Retinal pigment epithelial cell (primary cell): ENCODE results near the gene PPIB.
A peak's percentile ranks its signal among the peaks of the same experiment; 100 is the strongest.

ENCODE experiments used
- DNase-seq: peaks from one replicate; pipeline ENCODE4 v3.0.0-alpha.2; 2010; ENCODE audit warnings: low read depth
- H3K4me3 ChIP-seq: 2 replicates; pipeline ENCODE4 v1.5.1; 2011; ENCODE audit warnings: mild to moderate bottlenecking, low read length, control low read depth, moderate library complexity
- TF ChIP-seq, protein P1 (sequence below): conservative IDR thresholded peaks from 2 replicates; pipeline ENCODE4 v1.5.1; 2011; ENCODE audit warnings: low read depth, low read length, control low read depth, inconsistent platforms

The PPIB gene

DNA sequence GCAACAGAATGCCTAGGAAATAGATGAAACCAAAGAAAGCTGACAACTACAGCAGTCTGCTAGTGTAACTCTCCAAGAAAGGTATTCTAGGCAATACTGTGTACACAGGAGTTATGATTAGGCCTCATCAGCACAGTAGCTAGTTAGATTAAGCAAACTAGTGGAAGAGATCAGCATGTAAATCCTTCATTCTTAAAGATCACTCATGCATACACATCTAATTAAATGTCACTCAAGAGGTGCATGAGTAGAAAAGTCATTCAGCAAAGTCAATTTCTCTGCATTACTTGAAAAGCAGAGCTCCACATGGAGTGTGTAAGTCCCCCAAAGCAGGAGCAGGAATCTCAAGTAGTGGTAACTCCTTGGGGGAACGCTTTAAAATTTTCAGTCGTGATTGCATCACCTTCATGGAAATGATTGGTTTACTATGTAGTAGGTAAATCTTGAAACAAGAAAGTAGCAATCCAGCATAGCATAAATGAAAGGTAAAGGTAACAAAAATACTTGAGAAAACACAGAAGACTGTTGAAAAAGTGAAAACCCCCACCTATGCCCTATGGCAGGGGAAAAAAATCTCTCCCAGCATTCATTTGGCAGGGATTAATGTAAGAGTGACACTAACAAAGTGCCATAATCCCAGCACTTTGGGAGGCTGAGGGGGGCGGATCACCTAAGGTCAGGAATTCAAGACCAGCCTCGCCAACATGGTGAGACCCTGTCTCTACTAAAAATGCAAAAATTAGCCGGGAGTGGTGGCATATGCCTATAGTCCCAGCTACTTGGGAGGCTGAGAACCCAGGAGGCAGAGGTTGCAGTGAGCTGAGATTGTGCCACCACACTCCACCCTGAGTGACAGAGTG is 29.4 kb upstream of the PPIB start:
- peak; percentile 72 for DNase-seq
- no peak overlapping the region for H3K4me3 ChIP-seq
- TF ChIP-seq, protein P1, sequence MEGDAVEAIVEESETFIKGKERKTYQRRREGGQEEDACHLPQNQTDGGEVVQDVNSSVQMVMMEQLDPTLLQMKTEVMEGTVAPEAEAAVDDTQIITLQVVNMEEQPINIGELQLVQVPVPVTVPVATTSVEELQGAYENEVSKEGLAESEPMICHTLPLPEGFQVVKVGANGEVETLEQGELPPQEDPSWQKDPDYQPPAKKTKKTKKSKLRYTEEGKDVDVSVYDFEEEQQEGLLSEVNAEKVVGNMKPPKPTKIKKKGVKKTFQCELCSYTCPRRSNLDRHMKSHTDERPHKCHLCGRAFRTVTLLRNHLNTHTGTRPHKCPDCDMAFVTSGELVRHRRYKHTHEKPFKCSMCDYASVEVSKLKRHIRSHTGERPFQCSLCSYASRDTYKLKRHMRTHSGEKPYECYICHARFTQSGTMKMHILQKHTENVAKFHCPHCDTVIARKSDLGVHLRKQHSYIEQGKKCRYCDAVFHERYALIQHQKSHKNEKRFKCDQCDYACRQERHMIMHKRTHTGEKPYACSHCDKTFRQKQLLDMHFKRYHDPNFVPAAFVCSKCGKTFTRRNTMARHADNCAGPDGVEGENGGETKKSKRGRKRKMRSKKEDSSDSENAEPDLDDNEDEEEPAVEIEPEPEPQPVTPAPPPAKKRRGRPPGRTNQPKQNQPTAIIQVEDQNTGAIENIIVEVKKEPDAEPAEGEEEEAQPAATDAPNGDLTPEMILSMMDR: no peak

DNA sequence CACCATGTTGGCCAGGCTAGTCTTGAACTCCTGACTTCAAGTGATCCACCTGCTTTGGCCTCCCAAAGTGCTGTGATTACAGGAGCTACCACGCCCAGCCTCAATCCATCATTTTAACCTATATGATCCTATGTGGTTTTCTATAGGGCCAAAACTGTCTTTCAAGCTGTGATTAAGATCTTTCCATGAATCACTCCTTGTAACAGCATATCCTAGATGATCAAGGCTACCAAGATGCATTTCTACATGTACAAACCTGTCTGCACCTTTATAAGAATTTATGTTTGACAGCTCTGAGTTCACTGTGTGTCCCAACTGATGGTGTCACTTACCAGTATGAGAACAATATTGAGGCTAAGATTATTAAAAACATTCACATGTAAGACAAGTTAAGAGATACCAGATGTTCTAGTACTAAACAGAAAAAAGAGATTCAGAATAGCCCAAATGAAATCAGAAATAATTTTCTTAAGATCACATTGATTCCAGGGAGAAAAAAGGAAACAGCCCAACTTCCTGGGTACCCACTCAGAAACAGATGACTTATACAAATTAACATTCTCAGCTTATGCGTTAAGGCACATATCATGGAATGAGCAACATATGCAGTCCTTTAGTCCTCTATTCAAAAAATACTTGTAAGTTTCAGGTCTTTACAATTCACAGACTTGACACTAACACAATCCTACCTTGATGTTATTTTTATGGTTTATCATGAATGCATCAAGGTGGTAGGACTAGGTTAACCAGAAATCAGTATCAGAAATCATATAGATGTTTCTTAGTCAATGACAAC is 24.8 kb upstream of the PPIB start:
- no peak for DNase-seq
- H3K4me3 ChIP-seq: no peak overlapping the region

DNA sequence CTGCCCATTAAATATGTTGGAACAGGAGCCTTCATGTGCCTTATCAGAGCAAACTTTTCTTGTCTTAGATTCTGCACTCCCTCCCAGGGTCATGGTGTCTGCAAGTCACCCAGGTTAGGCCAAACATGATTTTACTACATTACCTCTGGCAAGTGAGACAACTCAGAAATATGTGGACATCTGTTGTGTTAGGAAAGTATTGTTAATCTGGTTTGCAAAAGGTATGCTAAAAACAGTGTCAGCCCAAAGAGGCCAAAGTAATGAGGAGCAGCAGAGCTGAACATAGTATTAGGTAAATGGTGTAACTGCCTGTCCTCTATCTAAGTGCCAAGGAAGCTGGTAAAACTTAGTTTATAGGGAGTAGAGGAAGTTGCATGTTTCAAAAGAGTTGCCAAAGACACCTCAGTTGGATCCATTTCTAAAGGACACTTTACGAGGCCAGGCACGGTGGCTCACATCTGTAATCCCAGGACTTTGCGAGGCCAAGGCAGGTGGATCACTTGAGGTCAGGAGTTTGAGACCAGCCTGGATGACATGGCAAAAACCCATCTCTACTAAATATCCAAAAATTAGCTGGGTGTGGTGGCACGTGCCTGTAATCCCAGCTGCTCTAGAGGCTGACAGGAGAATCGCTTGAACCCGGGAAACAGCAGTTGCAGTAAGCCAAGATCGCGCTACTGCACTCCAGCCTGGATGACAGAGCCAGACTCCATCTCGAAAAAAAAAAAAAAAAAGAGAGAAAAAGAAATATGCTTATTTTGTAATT is 22.5 kb upstream of the PPIB start:
- H3K4me3 ChIP-seq: no peak overlapping the region
- no peak for DNase-seq
- TF ChIP-seq, protein P1: no peak

More for the DNA sequence above, 24.8 kb upstream of the PPIB start:
- TF ChIP-seq, protein P1: no peak

DNA sequence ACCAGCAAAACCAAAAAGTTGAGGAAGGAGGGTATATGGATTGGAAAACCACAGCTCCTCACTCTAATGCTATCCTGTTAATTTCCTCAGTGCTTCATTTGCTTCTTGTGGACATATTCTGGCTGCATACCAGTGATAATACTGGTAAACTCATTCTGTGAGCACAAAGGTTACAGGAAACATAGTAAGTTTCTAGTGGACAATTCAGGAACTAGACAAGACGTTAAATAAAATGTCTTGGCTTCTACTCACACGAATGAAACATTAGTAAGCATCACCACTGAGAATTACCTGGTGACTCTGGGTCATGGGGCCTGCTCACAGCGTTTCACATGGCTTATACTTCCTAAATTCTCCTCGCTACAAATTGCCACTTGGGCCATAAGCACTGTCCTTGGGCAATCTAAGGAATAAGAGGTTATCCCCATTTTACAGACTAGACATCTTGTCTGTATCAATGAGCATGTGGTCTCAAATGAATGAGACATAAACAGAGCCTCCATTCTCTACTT is 20.1 kb upstream of the PPIB start:
- no peak overlapping the region for H3K4me3 ChIP-seq
- DNase-seq: no peak
- TF ChIP-seq, protein P1: no peak

DNA sequence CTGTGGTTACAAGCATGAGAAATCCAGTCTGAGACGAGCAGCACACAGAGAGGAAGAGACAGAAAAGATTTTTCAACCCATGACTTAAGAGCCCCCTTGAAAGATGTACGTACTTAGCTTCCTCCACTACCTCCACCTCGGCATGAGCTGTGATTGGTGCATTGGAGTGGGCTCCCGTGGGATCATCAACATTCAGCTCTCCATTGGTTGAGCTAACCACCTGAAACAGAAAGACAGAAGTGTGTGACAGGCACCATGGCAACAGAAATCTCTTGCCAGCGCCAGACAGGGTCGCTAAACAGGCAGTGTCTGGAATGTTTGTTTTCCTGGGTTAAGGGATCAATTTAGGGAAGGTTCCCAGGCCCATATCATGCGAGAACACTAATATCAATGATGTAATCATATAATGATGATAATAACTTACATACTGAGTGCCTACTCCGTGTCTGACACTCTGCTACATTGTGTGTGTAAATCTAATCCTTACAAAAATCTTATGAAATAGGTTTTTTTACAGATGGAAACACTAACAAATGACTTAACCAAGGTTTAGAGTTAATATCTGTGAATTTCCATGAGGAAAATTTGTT is 17.5 kb upstream of the PPIB start:
- no peak for DNase-seq
- TF ChIP-seq, protein P1: no peak
- no peak overlapping the region for H3K4me3 ChIP-seq

DNA sequence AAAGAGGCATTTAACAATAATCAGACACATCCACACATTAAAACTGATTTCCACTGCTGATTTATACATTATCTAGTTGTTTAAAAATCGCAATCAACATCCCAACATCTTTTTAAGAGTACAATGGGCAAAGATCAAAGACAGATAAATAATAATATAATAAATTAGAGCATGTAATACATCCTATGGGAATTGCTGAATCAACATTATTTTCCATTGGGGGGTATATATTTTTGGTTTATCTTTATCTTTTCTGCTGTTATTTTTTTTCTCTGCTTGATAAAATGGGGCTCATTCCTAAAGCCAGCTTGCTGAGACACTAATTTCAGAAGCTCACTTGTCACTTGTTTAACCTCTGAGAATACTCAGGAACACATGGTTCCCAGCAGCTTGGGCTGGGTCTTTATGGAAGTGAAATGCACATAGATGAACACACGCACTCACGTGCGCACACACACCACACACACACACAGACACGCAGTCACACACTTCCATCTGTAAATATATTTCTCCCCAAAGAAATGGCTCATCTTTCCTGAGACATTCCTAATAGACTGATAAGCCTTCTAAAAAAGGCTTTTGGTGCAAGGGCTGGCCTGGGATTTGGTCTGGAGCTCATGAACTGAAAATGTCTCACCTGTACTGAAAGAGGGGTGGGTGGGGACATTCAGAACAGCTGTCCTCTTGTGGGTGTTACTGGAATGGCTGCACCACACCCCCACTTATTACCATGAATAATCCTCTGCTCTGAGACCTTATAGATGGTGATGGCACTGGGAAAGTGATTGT is 3.5 kb upstream of the PPIB start:
- no peak for DNase-seq
- H3K4me3 ChIP-seq: no peak overlapping the region
- TF ChIP-seq, protein P1: no peak
